ENCODE measurements around the gene NME9.

DNA sequence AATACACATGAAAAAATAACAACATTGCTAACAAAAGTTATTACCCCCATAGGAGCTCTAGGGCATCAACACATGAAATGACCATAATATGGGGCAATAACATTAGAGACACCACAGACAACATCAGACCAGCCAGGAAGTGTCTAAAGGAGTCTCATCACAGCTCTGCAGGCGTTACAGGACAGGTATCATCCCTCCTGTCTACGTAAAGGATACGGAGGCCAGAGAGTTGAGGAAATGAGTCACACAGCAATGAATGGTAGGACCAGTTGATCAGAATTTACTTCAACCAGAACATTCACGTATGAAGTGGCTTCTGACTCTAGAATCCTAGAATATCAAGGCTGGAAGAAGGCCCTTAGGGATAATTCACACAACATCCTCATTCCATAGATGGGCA, 1.8 kb downstream of the NME9 start:
- TF ChIP-seq TCF12 (IDR thresholded peaks at IDR 0.05; ENCODE audit: low read depth) = no peak
- TF ChIP-seq YY1 (IDR thresholded peaks at IDR 0.05; ENCODE audit: low read depth) = no peak
- no peak for TF ChIP-seq REST (IDR thresholded peaks at IDR 0.05; ENCODE audit: low read depth)
- TF ChIP-seq EGR1 (IDR thresholded peaks at IDR 0.05) = no peak
- no peak for TF ChIP-seq RAD21 (IDR thresholded peaks at IDR 0.05; ENCODE audit: low read depth)
- TF ChIP-seq EP300 (IDR thresholded peaks at IDR 0.05; ENCODE audit: borderline replicate concordance) = no peak
